ENCODE data around the gene EPHA3. TPM values are rescaled to one million over a fixed set of nuclear protein-coding genes. Genes with fewer than 3 reads are reported as not detected.

The EPHA3 gene
- total RNA-seq, 4 donors from 2014 or later: 13.1 to 25.8 (median 21.2) TPM

- no peaks in the 10 kb centered on the region for H3K27me3 ChIP-seq
- no peak for DNase-seq (ENCODE audit: extremely low spot score)
- no peak overlapping the region for H3K27ac ChIP-seq (replicated peaks in 1 of 4)
- no peaks in the 10 kb centered on the region for H3K9me3 ChIP-seq
- H3K4me3 ChIP-seq: no peak overlapping the region
- no peaks in the 10 kb centered on the region for H3K36me3 ChIP-seq
- 41% methylated on average over 5 of the region's 5 CpGs for WGBS
- intact Hi-C loops (cut with DNase I): no loop called here
- no peak for TF ChIP-seq POLR2A (IDR thresholded peaks at IDR 0.05; ENCODE audit: low read depth)
- TF ChIP-seq POLR2AphosphoS5 (IDR thresholded peaks at IDR 0.05): no peak
- peaks cover 5 to 33% (median 23%) of the 10 kb centered on the region in 4 donors for H3K4me1 ChIP-seq
These were observed 119.8 kb downstream of the EPHA3 start for GRCh38 chr3:89227218-89227617.

- intact Hi-C loops (cut with DNase I): no loop called here
- no peak for TF ChIP-seq POLR2AphosphoS5 (IDR thresholded peaks at IDR 0.05)
- TF ChIP-seq POLR2A (IDR thresholded peaks at IDR 0.05; ENCODE audit: low read depth): no peak
- no peak for TF ChIP-seq CTCF (IDR thresholded peaks at IDR 0.05)
- TF ChIP-seq EP300 (IDR thresholded peaks at IDR 0.05): no peak
- H3K27me3 ChIP-seq: no peaks in the 10 kb centered on the region
- H3K4me3 ChIP-seq: no peak overlapping the region
- peaks cover 5 to 33% (median 23%) of the 10 kb centered on the region in 4 donors for H3K4me1 ChIP-seq
- no peaks in the 10 kb centered on the region for H3K36me3 ChIP-seq
- DNase-seq (ENCODE audit: extremely low spot score): no peak
- H3K9me3 ChIP-seq: no peaks in the 10 kb centered on the region
- H3K27ac ChIP-seq (replicated peaks in 1 of 4): no peak overlapping the region
- 19% methylated on average over 2 of the region's 2 CpGs for WGBS
These were observed 120.2 kb downstream of the EPHA3 start for GRCh38 chr3:89227634-89228033.

GRCh38 chr3:89232155-89232554 is 124.7 kb downstream of the EPHA3 start:
- no peaks in the 10 kb centered on the region for H3K27me3 ChIP-seq
- peaks cover 5 to 20% (median 13%) of the 10 kb centered on the region in 4 donors for H3K4me1 ChIP-seq
- no peak overlapping the region for H3K4me3 ChIP-seq
- WGBS: 89% methylated on average over 2 of the region's 2 CpGs
- intact Hi-C loops (cut with DNase I): no loop called here
- H3K9me3 ChIP-seq: no peaks in the 10 kb centered on the region
- no peaks in the 10 kb centered on the region for H3K36me3 ChIP-seq
- TF ChIP-seq EP300 (IDR thresholded peaks at IDR 0.05) (no peak), POLR2AphosphoS5 (IDR thresholded peaks at IDR 0.05) (no peak), POLR2A (IDR thresholded peaks at IDR 0.05; ENCODE audit: low read depth) (no peak), CTCF (IDR thresholded peaks at IDR 0.05) (no peak)
- no peak overlapping the region for H3K27ac ChIP-seq (replicated peaks in 1 of 4)
- no peak for DNase-seq (ENCODE audit: extremely low spot score)

GRCh38 chr3:89234620-89235019 is 127.2 kb downstream of the EPHA3 start:
- H3K9me3 ChIP-seq: no peaks in the 10 kb centered on the region
- TF ChIP-seq POLR2A (IDR thresholded peaks at IDR 0.05; ENCODE audit: low read depth): no peak
- no peaks in the 10 kb centered on the region for H3K36me3 ChIP-seq
- H3K27me3 ChIP-seq: no peaks in the 10 kb centered on the region
- no peak overlapping the region for H3K27ac ChIP-seq (replicated peaks in 1 of 4)
- DNase-seq (ENCODE audit: extremely low spot score): no peak
- intact Hi-C loops (cut with DNase I): no loop called here
- no peak overlapping the region for H3K4me3 ChIP-seq
- peaks cover 0 to 9% (median 0%) of the 10 kb centered on the region in 4 donors for H3K4me1 ChIP-seq

GRCh38 chr3:89238846-89239245 is 131.4 kb downstream of the EPHA3 start:
- H3K36me3 ChIP-seq: no peaks in the 10 kb centered on the region
- no peak for TF ChIP-seq EP300 (IDR thresholded peaks at IDR 0.05)
- TF ChIP-seq POLR2A (IDR thresholded peaks at IDR 0.05; ENCODE audit: low read depth): no peak
- no peak for TF ChIP-seq CTCF (IDR thresholded peaks at IDR 0.05)
- TF ChIP-seq POLR2AphosphoS5 (IDR thresholded peaks at IDR 0.05): no peak
- no peak overlapping the region for H3K4me3 ChIP-seq
- intact Hi-C loops (cut with DNase I): no loop called here
- DNase-seq (ENCODE audit: extremely low spot score): no peak
- no peaks in the 10 kb centered on the region for H3K9me3 ChIP-seq
- no peaks in the 10 kb centered on the region for H3K27me3 ChIP-seq
- H3K27ac ChIP-seq (replicated peaks in 1 of 4): no peak overlapping the region
- H3K4me1 ChIP-seq: peaks cover 0 to 9% (median 0%) of the 10 kb centered on the region in 4 donors
- WGBS: 56% methylated on average over 2 of the region's 2 CpGs

GRCh38 chr3:89239774-89240173 is 132.4 kb downstream of the EPHA3 start:
- Histone ChIP-seq H3K4me1 (peaks cover 0 to 9% (median 0%) of the 10 kb centered on the region in 4 donors), H3K36me3 (no peaks in the 10 kb centered on the region), H3K27ac (replicated peaks in 1 of 4) (no peak overlapping the region), H3K9me3 (no peaks in the 10 kb centered on the region), H3K4me3 (no peak overlapping the region), H3K27me3 (no peaks in the 10 kb centered on the region)
- TF ChIP-seq CTCF (IDR thresholded peaks at IDR 0.05) (no peak), POLR2AphosphoS5 (IDR thresholded peaks at IDR 0.05) (no peak), POLR2A (IDR thresholded peaks at IDR 0.05; ENCODE audit: low read depth) (no peak), EP300 (IDR thresholded peaks at IDR 0.05) (no peak)
- DNase-seq (ENCODE audit: extremely low spot score): no peak
- WGBS: 84% methylated on average over 1 of the region's 1 CpG
- intact Hi-C loops (cut with DNase I): no loop called here
